Measurements from ENCODE around the gene PPT1.
A peak's percentile ranks its signal among the peaks of the same experiment; 100 is the strongest.

The PPT1 gene

DNA sequence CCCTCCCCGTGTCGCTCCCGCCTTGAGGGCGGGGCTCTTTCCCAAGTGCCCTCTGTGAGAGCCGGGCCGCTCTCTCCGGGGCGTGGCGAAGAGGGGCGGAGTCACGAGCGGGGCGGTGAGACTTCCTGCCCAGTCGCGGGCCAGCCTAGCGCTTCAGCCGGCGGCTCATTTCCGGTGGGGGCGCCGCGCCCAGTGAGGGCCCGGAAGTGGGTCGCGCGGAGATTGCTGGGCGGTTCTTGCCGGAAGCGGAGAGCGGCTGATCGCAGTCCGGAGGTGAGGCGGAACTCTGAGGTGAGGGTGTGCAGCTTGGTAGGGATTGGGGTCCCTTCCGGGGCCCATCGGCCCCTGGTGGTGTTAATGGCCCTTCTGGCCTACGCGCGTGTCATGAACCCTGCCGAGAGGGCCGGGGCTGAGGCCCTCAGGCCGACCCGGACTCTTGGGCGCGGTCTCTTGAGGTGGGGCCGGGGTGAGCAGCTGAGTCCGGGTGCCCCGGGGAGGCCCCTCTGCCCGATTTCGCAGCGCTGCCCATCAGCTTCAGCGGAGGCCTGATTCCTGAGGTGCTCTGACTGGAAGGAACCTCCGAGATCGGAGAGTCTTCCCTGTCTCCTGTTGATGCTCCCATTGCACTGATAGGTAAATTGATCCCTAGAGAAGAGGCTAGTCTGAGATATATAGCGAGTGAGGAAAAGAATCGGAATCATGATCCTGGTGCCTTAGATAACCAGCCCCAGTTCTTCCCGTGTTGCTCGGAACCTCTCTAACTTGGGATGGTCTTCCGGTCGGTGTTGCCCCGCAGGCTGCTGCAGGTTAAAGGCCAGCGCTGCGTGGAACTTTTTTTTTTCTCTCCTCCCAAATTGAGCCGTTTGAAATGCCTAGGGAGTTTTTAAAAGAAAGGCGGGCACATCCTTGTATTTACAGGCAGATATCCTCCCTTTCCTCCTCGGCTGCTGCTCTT lies 56.3 kb downstream of the PPT1 start, which contains the start of gene CAP1 (continued):
- TF ChIP-seq, protein P1, sequence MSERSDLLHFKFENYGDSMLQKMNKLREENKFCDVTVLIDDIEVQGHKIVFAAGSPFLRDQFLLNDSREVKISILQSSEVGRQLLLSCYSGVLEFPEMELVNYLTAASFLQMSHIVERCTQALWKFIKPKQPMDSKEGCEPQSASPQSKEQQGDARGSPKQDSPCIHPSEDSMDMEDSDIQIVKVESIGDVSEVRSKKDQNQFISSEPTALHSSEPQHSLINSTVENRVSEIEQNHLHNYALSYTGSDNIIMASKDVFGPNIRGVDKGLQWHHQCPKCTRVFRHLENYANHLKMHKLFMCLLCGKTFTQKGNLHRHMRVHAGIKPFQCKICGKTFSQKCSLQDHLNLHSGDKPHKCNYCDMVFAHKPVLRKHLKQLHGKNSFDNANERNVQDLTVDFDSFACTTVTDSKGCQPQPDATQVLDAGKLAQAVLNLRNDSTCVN (tag by site-specific recombination; optimal IDR thresholded peaks at IDR 0.05): peak; percentile 70
- TF ChIP-seq ZNF555 (tag by site-specific recombination; conservative IDR thresholded peaks at IDR 0.05) (no peak), ZNF140 (tag by site-specific recombination; IDR thresholded peaks at IDR 0.05) (no peak), SCRT2 (tag by site-specific recombination; IDR thresholded peaks at IDR 0.05) (no peak), PRDM1 (tag by site-specific recombination; IDR thresholded peaks at IDR 0.05) (no peak), ZNF548 (tag by site-specific recombination; IDR thresholded peaks at IDR 0.05) (no peak), ZNF416 (tag by site-specific recombination; IDR thresholded peaks at IDR 0.05) (no peak), ZNF394 (tag by site-specific recombination; IDR thresholded peaks at IDR 0.05; ENCODE audit: borderline replicate concordance) (peak; percentile 20; the same call in 1 of the 2 replicates), ZNF335 (tag by site-specific recombination; conservative IDR thresholded peaks at IDR 0.05) (no peak; the same call in 1 of the 2 replicates), ZNF24 (tag by site-specific recombination; IDR thresholded peaks at IDR 0.05) (0 out of 2 replicates have a peak, but pooled peaks have one; percentile 21), ZNF624 (tag by site-specific recombination; IDR thresholded peaks at IDR 0.05) (no peak), ZNF473 (tag by site-specific recombination; IDR thresholded peaks at IDR 0.05) (no peak), GLI4 (tag by site-specific recombination; IDR thresholded peaks at IDR 0.05) (no peak), ZNF585B (tag by site-specific recombination; IDR thresholded peaks at IDR 0.05) (no peak), HOXA7 (CRISPR knock-in tag; IDR thresholded peaks at IDR 0.05; ENCODE audit: borderline replicate concordance) (no peak), YY1 (tag by site-specific recombination; IDR thresholded peaks at IDR 0.05) (peak; percentile 44; the same call in 1 of the 2 replicates), ZFP37 (tag by site-specific recombination; IDR thresholded peaks at IDR 0.05) (0 out of 2 replicates have a peak, but pooled peaks have one; percentile 47), ZSCAN23 (tag by site-specific recombination; IDR thresholded peaks at IDR 0.05) (no peak), ZNF776 (tag by site-specific recombination; IDR thresholded peaks at IDR 0.05; ENCODE audit: borderline replicate concordance) (no peak), ZNF510 (tag by site-specific recombination; IDR thresholded peaks at IDR 0.05; ENCODE audit: insufficient replicate concordance) (no peak), ZNF501 (tag by site-specific recombination; IDR thresholded peaks at IDR 0.05) (peak; percentile 47; the same call in 1 of the 2 replicates), ZBTB20 (tag by site-specific recombination; IDR thresholded peaks at IDR 0.05) (peak; percentile 87), ZNF174 (tag by site-specific recombination; IDR thresholded peaks at IDR 0.05) (no peak), OVOL3 (tag by site-specific recombination; IDR thresholded peaks at IDR 0.05) (no peak)
- TF ChIP-seq, protein P2, sequence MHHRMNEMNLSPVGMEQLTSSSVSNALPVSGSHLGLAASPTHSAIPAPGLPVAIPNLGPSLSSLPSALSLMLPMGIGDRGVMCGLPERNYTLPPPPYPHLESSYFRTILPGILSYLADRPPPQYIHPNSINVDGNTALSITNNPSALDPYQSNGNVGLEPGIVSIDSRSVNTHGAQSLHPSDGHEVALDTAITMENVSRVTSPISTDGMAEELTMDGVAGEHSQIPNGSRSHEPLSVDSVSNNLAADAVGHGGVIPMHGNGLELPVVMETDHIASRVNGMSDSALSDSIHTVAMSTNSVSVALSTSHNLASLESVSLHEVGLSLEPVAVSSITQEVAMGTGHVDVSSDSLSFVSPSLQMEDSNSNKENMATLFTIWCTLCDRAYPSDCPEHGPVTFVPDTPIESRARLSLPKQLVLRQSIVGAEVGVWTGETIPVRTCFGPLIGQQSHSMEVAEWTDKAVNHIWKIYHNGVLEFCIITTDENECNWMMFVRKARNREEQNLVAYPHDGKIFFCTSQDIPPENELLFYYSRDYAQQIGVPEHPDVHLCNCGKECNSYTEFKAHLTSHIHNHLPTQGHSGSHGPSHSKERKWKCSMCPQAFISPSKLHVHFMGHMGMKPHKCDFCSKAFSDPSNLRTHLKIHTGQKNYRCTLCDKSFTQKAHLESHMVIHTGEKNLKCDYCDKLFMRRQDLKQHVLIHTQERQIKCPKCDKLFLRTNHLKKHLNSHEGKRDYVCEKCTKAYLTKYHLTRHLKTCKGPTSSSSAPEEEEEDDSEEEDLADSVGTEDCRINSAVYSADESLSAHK (tag by site-specific recombination; IDR thresholded peaks at IDR 0.05): no peak
- TF ChIP-seq, protein P3, sequence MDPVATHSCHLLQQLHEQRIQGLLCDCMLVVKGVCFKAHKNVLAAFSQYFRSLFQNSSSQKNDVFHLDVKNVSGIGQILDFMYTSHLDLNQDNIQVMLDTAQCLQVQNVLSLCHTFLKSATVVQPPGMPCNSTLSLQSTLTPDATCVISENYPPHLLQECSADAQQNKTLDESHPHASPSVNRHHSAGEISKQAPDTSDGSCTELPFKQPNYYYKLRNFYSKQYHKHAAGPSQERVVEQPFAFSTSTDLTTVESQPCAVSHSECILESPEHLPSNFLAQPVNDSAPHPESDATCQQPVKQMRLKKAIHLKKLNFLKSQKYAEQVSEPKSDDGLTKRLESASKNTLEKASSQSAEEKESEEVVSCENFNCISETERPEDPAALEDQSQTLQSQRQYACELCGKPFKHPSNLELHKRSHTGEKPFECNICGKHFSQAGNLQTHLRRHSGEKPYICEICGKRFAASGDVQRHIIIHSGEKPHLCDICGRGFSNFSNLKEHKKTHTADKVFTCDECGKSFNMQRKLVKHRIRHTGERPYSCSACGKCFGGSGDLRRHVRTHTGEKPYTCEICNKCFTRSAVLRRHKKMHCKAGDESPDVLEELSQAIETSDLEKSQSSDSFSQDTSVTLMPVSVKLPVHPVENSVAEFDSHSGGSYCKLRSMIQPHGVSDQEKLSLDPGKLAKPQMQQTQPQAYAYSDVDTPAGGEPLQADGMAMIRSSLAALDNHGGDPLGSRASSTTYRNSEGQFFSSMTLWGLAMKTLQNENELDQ (tag by site-specific recombination; IDR thresholded peaks at IDR 0.05; ENCODE audit: low read depth): no peak
- TF ChIP-seq, protein P4, sequence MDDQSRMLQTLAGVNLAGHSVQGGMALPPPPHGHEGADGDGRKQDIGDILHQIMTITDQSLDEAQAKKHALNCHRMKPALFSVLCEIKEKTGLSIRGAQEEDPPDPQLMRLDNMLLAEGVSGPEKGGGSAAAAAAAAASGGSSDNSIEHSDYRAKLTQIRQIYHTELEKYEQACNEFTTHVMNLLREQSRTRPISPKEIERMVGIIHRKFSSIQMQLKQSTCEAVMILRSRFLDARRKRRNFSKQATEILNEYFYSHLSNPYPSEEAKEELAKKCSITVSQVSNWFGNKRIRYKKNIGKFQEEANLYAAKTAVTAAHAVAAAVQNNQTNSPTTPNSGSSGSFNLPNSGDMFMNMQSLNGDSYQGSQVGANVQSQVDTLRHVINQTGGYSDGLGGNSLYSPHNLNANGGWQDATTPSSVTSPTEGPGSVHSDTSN (CRISPR knock-in tag; IDR thresholded peaks at IDR 0.05): no peak
- TF ChIP-seq, protein P5, sequence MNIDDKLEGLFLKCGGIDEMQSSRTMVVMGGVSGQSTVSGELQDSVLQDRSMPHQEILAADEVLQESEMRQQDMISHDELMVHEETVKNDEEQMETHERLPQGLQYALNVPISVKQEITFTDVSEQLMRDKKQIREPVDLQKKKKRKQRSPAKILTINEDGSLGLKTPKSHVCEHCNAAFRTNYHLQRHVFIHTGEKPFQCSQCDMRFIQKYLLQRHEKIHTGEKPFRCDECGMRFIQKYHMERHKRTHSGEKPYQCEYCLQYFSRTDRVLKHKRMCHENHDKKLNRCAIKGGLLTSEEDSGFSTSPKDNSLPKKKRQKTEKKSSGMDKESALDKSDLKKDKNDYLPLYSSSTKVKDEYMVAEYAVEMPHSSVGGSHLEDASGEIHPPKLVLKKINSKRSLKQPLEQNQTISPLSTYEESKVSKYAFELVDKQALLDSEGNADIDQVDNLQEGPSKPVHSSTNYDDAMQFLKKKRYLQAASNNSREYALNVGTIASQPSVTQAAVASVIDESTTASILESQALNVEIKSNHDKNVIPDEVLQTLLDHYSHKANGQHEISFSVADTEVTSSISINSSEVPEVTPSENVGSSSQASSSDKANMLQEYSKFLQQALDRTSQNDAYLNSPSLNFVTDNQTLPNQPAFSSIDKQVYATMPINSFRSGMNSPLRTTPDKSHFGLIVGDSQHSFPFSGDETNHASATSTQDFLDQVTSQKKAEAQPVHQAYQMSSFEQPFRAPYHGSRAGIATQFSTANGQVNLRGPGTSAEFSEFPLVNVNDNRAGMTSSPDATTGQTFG (tag by site-specific recombination; IDR thresholded peaks at IDR 0.05; ENCODE audit: borderline replicate concordance): no peak
